GF-D8 (cell line): ENCODE results near the gene PFN2.
"Not testable (repeated sequence)": the region's sequence is repeated elsewhere in the genome, so short reads cannot be mapped to it uniquely, and the experiment has no call there.

ENCODE experiments used
- DNase-seq: peaks from one replicate; lab custom pipeline; 2025; lab: John Stamatoyannopoulos, UW

PFN2 gene

GRCh38 chr3:149970716-149971402 is at the start of gene PFN2:
Gene PFN2 (minus strand): TSS chr3:149970895. CDS start chr3:149970856, 39 bp downstream.
- no peak for DNase-seq

GRCh38 chr3:150015901-150016300 is 45.2 kb upstream of the PFN2 start:
- DNase-seq = no peak

- no peak for DNase-seq
Observed at GRCh38 chr3:150014782-150015181, 44.1 kb upstream of the PFN2 start.

GRCh38 chr3:150013801-150014200 is 43.1 kb upstream of the PFN2 start:
- DNase-seq = no peak

GRCh38 chr3:150006794-150007193 is 36.1 kb upstream of the PFN2 start:
- DNase-seq = no peak

GRCh38 chr3:150005243-150006112 is 34.8 kb upstream of the PFN2 start:
- peak; percentile 12 for DNase-seq

- DNase-seq = no peak
Observed at GRCh38 chr3:150000641-150001040, 29.9 kb upstream of the PFN2 start.

- no peak for DNase-seq
Observed at GRCh38 chr3:149999421-149999820, 28.7 kb upstream of the PFN2 start.

- no peak for DNase-seq
Observed at GRCh38 chr3:149998946-149999345, 28.3 kb upstream of the PFN2 start.

- DNase-seq = no peak
Observed at GRCh38 chr3:149992416-149993058, 21.8 kb upstream of the PFN2 start.

GRCh38 chr3:149990423-149990948 is 19.8 kb upstream of the PFN2 start:
- DNase-seq = no peak

GRCh38 chr3:149989307-149989706 is 18.6 kb upstream of the PFN2 start:
- DNase-seq = no peak

- no peak for DNase-seq
Observed at GRCh38 chr3:149983628-149984027, 12.9 kb upstream of the PFN2 start.

- DNase-seq = not testable (repeated sequence)
Observed at GRCh38 chr3:149983053-149983452, 12.4 kb upstream of the PFN2 start.

- DNase-seq = not testable (repeated sequence)
Observed at GRCh38 chr3:149981979-149982378, 11.3 kb upstream of the PFN2 start.

- DNase-seq = no peak
Observed at GRCh38 chr3:149977386-149977785, 6.7 kb upstream of the PFN2 start.

- no peak for DNase-seq
Observed at GRCh38 chr3:149975919-149976318, 5.2 kb upstream of the PFN2 start.

GRCh38 chr3:149971403-149972075 is 844 bp upstream of the PFN2 start:
- no peak for DNase-seq

GRCh38 chr3:149969940-149970715 is 567 bp downstream of the PFN2 start:
- DNase-seq = no peak

GRCh38 chr3:149969110-149969939 is 1.4 kb downstream of the PFN2 start:
- no peak for DNase-seq
